Motor neuron (in vitro differentiated cells): Measurements from ENCODE around the gene UBE2D2. TPM values are rescaled to one million over a fixed set of nuclear protein-coding genes. Genes with fewer than 3 reads are reported as not detected.

ENCODE experiments used
- ATAC-seq, 8 experiments: fragments of 200-7000 bp; cut with Tn5 transposase; replicated peaks in 6 of 8; 2 replicates each; pipeline ENCODE4 v1.8.0; 2021; ENCODE audit warnings: mild to moderate bottlenecking in 8 of 8, moderate library complexity in 8 of 8
- H3K27ac ChIP-seq, 2 donors: fragments of 250-450 bp; sonication (Bioruptor Pico); 2 replicates each; pipeline ENCODE4 v1.9.0; 2021; ENCODE audit warnings: antibody characterized with exemption in 2 of 2, mild to moderate bottlenecking in 2 of 2, moderate library complexity in 1 of 2
- H3K4me1 ChIP-seq, 2 donors: fragments of 250-450 bp; sonication (Bioruptor Pico); replicated peaks in 1 of 2; 2 replicates each; pipeline ENCODE4 v1.6.1; 2021; ENCODE audit warnings: antibody characterized with exemption in 2 of 2, mild to moderate bottlenecking in 2 of 2, moderate library complexity in 1 of 2
- H3K4me3 ChIP-seq, 5 donors: fragments of 250-450 bp; sonication (Bioruptor Pico); 2 replicates each; pipeline ENCODE4 v1.9.0; 2021; ENCODE audit warnings: antibody characterized with exemption in 5 of 5, mild to moderate bottlenecking in 5 of 5, moderate library complexity in 4 of 5
- WGBS, 10 experiments: fragments of 450-650 bp; shearing (Covaris generic); methylation state at CpG; one replicate each; pipeline ENCODE4 v1.0.0; 2022; 5-methylcytosine and 5-hydroxymethylcytosine counted together
- in situ Hi-C, 9 experiments: fragments of 400-800 bp; cut with MboI; loops; one replicate each; pipeline ENCODE4 v1.15.0; 2021; ENCODE audit warnings: low sequenced_read_pairs in 9 of 9, low pct_unique_long_range_greater_than_20kb in 2 of 9; ENCODE audit not compliant: unreplicated experiment in 9 of 9
- total RNA-seq, 8 experiments: library from RNA; unstranded; fragments of 300-600 nt; gene quantifications; 2 replicates each; pipeline versions ENCODE4 v1.2.3 to v1.2.4, GENCODE V29; 2022

The UBE2D2 gene
- total RNA-seq, 8 experiments from 2014 or later, result 66.9 to 164 (median 102) TPM

GRCh38 chr5:139635606-139636206 is 74.6 kb downstream of the UBE2D2 start:
- peak in 3 of 8 experiments; percentile 47 to 63 (median 49) for ATAC-seq
- Histone ChIP-seq H3K4me1 (peaks cover 58 to 70% of the 10 kb centered on the region in 2 donors), H3K4me3 (no peak overlapping the region), H3K27ac (peak overlapping the region in 1 of 2 donors; percentile 56)
- in situ Hi-C loops, result loop anchor here in 4 of 9 experiments (25.0 kb wide), 2 partner anchors 127 to 327 kb away; no protein-coding TSS in a partner anchor

GRCh38 chr5:139636207-139636792 is 75.2 kb downstream of the UBE2D2 start:
- no peak overlapping the region for H3K4me3 ChIP-seq
- ATAC-seq, result peak in 2 of 8 experiments; percentile 0 to 1
- H3K27ac ChIP-seq, result peak overlapping the region in 1 of 2 donors; percentile 56
- WGBS, 10 experiments, result 64 to 80% methylated on average over 1 to 2 of the region's 2 CpGs; no CpG with 5 or more reads in 8 of the 10 experiments
- in situ Hi-C loops, result loop anchor here in 4 of 9 experiments (25.0 kb wide), 2 partner anchors 126 to 326 kb away; no protein-coding TSS in a partner anchor
- H3K4me1 ChIP-seq, result peaks cover 64 to 76% of the 10 kb centered on the region in 2 donors

- in situ Hi-C loops, result loop anchor here in 4 of 9 experiments (25.0 kb wide), 2 partner anchors 125 to 325 kb away; no protein-coding TSS in a partner anchor
- H3K4me1 ChIP-seq, result peaks cover 69 to 83% of the 10 kb centered on the region in 2 donors
- H3K4me3 ChIP-seq, result peak overlapping the region; percentile 15 to 36 (median 26)
- WGBS, 10 experiments, result 0 to 27% (median 2%) methylated on average over 1 to 5 of the region's 6 CpGs; no CpG with 5 or more reads in 6 of the 10 experiments
- H3K27ac ChIP-seq, result peak overlapping the region; percentile 90 to 98
- peak in 7 of 8 experiments; percentile 0 to 5 (median 2) for ATAC-seq
Measured at GRCh38 chr5:139636975-139637408, 75.9 kb downstream of the UBE2D2 start.

- Histone ChIP-seq H3K27ac (peak overlapping the region; percentile 90 to 98), H3K4me1 (peaks cover 75 to 88% of the 10 kb centered on the region in 2 donors), H3K4me3 (peak overlapping the region; percentile 15 to 36 (median 26))
- ATAC-seq, result peak; percentile 44 to 82 (median 76)
- WGBS, 10 experiments, result 0% methylated on average over 2 to 7 of the region's 62 CpGs; no CpG with 5 or more reads in 8 of the 10 experiments
- in situ Hi-C loops, result loop anchor here in 4 of 9 experiments (25.0 kb wide), 2 partner anchors 125 to 325 kb away; no protein-coding TSS in a partner anchor
Measured at GRCh38 chr5:139637438-139638089, 76.4 kb downstream of the UBE2D2 start.

- 0 to 40% (median 7%) methylated on average over 1 to 3 of the region's 23 CpGs; no CpG with 5 or more reads in 5 of the 10 experiments for WGBS, 10 experiments
- H3K4me1 ChIP-seq, result peaks cover 82 to 95% of the 10 kb centered on the region in 2 donors
- peak overlapping the region; percentile 15 to 36 (median 26) for H3K4me3 ChIP-seq
- H3K27ac ChIP-seq, result peak overlapping the region; percentile 90 to 98
- in situ Hi-C loops, result loop anchor here in 4 of 9 experiments (25.0 kb wide), 2 partner anchors 124 to 324 kb away; no protein-coding TSS in a partner anchor
- ATAC-seq, result peak; percentile 30 to 67 (median 59)
Measured at GRCh38 chr5:139638090-139638735, 77.1 kb downstream of the UBE2D2 start.

GRCh38 chr5:139638736-139639618 is 77.8 kb downstream of the UBE2D2 start:
- 0 to 80% (median 29%) methylated on average over 1 to 7 of the region's 12 CpGs; no CpG with 5 or more reads in 2 of the 10 experiments for WGBS, 10 experiments
- Histone ChIP-seq H3K4me1 (peaks cover 83 to 96% of the 10 kb centered on the region in 2 donors), H3K27ac (peak overlapping the region; percentile 90 to 98), H3K4me3 (peak overlapping the region in 1 of 5 donors; percentile 36)
- in situ Hi-C loops, result loop anchor here in 4 of 9 experiments (25.0 kb wide), 2 partner anchors 123 to 323 kb away; no protein-coding TSS in a partner anchor
- peak in 1 of 8 experiments; percentile 0 for ATAC-seq

GRCh38 chr5:139639619-139640380 is 78.7 kb downstream of the UBE2D2 start:
- in situ Hi-C loops, result loop anchor here in 8 of 9 experiments (10.0 to 25.0 kb wide), 3 partner anchors 123 to 323 kb away; no protein-coding TSS in a partner anchor

GRCh38 chr5:139640421-139641115 is 79.4 kb downstream of the UBE2D2 start:
- Histone ChIP-seq H3K4me3 (no peak overlapping the region), H3K27ac (peak overlapping the region in 1 of 2 donors; percentile 98), H3K4me1 (peaks cover 80 to 85% of the 10 kb centered on the region in 2 donors)
- no peak for ATAC-seq
- in situ Hi-C loops, result loop anchor here in 8 of 9 experiments (10.0 to 25.0 kb wide), 3 partner anchors 122 to 322 kb away; no protein-coding TSS in a partner anchor
- 80 to 100% (median 91%) methylated on average over 1 to 5 of the region's 13 CpGs; no CpG with 5 or more reads in 6 of the 10 experiments for WGBS, 10 experiments

More at GRCh38 chr5:139639619-139640380, 78.7 kb downstream of the UBE2D2 start:
- peaks cover 80 to 91% of the 10 kb centered on the region in 2 donors for H3K4me1 ChIP-seq
- H3K4me3 ChIP-seq, result no peak overlapping the region
- peak overlapping the region; percentile 90 to 98 for H3K27ac ChIP-seq
- ATAC-seq, result no peak
- WGBS, 10 experiments, result 60 to 92% (median 86%) methylated on average over 1 to 4 of the region's 11 CpGs; no CpG with 5 or more reads in 7 of the 10 experiments

- in situ Hi-C loops, result loop anchor here in 8 of 9 experiments (10.0 to 25.0 kb wide), 3 partner anchors 121 to 321 kb away; no protein-coding TSS in a partner anchor
- no peak overlapping the region for H3K4me3 ChIP-seq
- peak overlapping the region in 1 of 2 donors; percentile 98 for H3K27ac ChIP-seq
- WGBS, 10 experiments, result 73 to 100% (median 92%) methylated on average over 1 to 3 of the region's 6 CpGs
- H3K4me1 ChIP-seq, result peaks cover 74 to 79% of the 10 kb centered on the region in 2 donors
- ATAC-seq, result no peak
Measured at GRCh38 chr5:139641116-139642080, 80.3 kb downstream of the UBE2D2 start.
